T1000 (cell line): ENCODE data around the gene CLDN14.

ENCODE experiments used
- DNase-seq: peaks from one replicate; lab custom pipeline; 2025; ENCODE audit warnings: mixed read lengths; lab: John Stamatoyannopoulos, UW

CLDN14 gene

DNA sequence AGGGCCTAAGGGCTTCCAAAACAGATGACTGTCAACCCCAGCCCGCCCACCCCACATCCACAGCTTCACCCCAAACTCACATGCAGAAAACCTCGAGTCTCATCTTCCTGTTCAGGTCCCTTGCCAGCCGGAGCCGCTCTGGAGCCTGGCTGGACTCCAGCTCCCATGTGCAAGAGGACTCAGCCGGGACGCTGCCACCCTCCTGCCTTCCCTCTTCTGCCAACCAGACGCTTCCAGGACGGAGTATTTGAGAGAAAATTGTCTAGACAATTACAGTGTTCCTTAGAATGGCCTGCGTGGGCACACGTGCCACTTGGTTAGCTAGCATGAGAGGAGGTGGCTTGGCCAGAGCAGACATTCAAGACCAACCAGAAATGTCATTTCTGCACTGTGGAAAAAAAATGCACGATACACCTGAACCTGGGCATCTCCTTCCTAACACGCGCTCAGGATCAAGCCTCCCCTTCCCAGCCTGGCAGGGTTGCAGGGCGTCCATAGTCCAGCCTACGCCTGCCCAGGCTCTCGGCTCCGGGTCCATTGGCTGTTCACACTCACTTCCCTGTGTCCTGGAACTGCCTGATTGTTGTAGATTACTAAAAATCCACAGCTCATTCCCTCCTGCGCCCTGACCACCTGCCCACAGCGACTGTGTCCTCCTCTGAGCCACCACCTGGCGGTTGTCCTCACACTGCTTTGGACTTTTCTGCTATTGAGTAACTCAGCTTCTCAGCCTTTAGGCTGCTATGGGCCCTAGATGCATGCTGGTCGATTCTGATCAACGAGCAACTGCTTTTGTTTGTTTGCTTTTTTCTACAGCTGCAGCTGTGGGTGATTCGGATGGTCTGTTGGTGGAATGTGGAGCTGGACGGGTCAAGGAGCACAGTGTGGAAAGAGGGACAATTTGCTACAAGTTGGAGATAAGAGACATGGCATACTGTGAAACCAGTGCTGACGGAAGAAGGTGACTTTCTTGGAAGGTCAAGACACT is at the start of gene CLDN14:
TSS of gene CLDN14 (minus strand) at position 708 of the 988 bp plus-strand sequence. CDS start 18,427 bp downstream, outside the sequence.
- no peak for DNase-seq

GRCh38 chr21:36528716-36529115 is 48.8 kb upstream of the CLDN14 start:
- no peak for DNase-seq

DNA sequence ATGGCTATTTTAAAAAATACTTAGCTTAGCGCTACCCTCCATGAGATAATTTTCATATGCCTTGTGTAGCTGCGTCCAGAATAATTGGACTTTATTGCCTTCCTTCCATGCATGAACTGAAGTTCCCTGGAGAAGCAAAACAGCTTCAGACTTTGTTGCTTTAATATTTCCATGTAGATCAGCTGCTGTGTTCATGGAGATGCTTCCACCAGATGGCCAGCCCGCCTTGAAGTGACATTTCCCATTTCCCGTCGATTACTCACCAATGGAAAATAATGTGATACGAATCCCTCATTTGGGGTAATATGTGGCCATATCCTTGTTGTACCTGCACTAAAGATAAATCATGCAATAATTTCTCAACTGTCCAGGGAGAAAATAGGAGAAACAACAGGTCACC is 47.4 kb upstream of the CLDN14 start:
- DNase-seq = no peak

GRCh38 chr21:36526104-36526503 is 46.2 kb upstream of the CLDN14 start:
- no peak for DNase-seq

GRCh38 chr21:36524477-36524876 is 44.6 kb upstream of the CLDN14 start:
- no peak for DNase-seq

GRCh38 chr21:36522219-36522808 is 42.4 kb upstream of the CLDN14 start:
- no peak for DNase-seq

DNA sequence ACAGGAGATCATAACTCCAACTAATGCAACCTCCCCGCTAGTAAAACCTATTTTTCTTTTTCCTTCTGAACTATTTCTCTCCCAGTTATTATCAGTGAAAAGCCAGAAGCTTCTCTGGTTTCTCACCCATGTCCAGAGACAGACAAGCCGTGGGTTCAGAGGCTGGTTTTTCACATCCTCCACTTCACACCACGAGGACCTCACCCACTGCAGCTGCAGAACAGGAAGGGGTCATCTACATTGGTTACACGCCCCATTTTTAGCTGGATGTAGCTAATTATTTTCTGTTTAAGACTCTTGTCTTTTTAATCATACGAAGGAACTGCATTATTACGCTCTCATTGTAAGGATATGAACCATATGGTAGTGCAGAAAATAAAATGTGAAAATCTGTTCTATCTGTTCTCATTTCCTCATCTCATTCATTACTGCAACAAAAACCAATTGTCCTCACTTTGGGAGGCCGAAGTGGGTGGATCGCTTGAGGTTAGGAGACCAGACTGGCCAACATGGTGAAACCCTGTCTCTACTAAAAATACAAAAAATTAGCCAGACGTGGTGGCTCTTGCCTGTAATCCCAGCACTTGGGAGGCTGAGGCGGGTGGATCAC is 39.1 kb upstream of the CLDN14 start:
- DNase-seq = no peak

DNA sequence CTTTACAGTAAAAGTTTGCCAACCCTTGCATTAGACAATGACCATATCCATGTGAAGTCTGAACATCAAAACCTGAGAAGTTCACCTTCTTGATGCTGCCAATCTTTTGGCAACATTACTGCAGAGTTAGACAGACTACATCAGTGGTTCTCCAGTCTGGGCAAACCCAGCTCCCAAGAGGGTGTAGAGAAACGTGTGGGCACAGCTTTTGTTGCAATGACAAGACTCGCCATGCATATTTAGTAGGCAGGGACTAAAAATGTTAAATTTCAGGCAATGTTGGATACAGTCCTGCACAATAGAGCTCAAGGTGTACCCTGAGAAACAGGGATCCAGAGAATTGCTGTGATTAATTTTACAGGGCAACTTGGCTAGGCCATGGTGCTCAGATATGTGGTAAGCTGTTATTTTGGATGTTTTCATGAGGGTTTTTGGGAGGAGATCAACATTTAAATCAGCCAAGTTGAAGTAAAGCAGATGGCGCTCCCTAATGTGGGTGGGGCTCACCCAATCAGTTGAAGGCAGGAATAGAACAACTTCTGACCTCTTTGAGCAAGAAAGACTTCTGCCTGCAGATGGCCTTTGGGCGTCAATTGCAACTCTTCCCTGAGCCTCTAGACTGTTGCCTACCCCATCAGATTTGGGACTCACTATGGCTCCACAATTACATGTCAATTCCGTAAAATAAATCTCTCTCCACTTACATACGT is 37.6 kb upstream of the CLDN14 start:
- DNase-seq = no peak

- no peak for DNase-seq
Observed at GRCh38 chr21:36516281-36516680, 36.4 kb upstream of the CLDN14 start.

GRCh38 chr21:36513430-36513829 is 33.5 kb upstream of the CLDN14 start:
- DNase-seq = no peak

- no peak for DNase-seq
Observed at GRCh38 chr21:36512971-36513370, 33.0 kb upstream of the CLDN14 start.

- no peak for DNase-seq
Observed at GRCh38 chr21:36511484-36512220, 31.7 kb upstream of the CLDN14 start.

DNA sequence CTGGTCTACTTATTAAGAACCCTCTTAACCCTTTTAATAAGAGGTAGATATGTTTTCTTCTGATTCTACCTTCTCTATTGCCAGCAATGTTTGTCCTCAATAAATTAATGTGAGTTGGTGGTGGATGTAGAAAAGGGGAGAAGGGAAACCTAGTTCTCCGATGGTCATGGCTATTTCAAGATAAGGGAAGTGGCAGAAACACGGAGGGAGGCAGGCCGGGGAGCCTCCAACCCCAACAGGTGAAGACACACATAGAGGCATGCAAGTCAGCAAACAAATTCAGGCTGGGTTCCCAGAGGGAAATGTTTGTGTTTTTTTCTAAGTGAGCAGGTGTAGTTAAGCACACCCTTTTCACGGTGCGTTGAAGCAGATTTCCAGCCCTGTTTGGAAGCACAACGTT is 31.0 kb upstream of the CLDN14 start:
- DNase-seq = no peak

DNA sequence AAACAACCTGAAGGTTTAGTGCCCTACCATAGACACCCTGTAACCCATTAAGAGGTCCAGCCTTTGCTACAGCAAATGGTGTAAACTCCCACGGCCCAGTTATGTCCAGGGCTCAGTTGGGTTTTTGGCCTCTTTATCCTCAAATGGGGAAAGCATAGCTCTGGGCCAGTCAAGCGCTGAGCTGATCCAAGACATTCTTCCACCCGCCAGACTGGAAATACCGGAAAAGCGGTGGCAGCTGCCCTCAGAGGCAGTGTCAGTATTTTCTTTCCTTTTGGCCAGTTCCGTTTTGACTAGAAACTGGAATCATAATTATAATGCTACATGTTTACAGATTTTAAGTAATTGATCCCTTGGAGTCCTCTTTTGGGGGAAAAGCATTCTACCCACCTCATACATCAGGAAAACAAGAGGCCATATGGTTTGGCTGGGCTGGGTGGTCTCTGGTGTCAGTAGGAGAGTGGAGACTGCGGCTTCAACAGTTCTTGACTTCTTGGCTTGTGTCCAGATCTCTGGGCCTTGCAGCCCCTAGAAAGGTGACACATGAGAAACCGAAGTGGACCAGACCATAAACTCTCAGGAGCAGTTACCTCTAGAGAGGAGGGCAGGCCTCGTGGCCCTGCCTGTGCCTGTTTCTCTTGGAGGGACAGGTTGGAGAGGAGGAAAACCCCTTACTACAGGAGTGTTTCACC is 30.2 kb upstream of the CLDN14 start:
- no peak for DNase-seq

- DNase-seq = no peak
Observed at GRCh38 chr21:36508948-36509347, 29.0 kb upstream of the CLDN14 start.

- DNase-seq = no peak
Observed at GRCh38 chr21:36507397-36508018, 27.6 kb upstream of the CLDN14 start.

DNA sequence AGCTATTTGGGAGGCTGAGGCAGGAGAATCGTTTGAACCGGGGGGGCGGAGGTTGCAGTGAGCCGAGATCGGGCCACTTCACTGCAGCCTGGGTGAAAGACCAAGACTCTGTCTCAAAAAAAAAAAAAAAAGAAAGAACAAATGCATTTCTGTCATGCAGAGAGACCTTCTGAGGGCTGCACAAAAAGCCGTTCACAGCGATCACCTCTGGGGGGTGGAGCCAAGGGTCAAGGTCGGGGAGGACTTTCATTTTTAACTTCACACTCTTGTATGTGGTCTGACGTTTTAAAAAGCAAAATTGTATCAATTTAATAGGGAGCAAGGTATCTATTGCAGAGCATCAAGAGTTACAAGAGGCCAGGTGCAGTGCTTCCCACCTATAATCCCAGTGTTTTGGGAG is 26.6 kb upstream of the CLDN14 start:
- DNase-seq = no peak

GRCh38 chr21:36504067-36505058 is 24.4 kb upstream of the CLDN14 start:
- DNase-seq = no peak

- no peak for DNase-seq
Observed at GRCh38 chr21:36502365-36502764, 22.4 kb upstream of the CLDN14 start.
